Forelimb muscle (tissue), 1 donor: ENCODE data around the gene FAM110D. TPM values are rescaled to one million over a fixed set of nuclear protein-coding genes. Genes with fewer than 3 reads are reported as not detected.

Experiments
- DNase-seq: peaks from one replicate; pipeline ENCODE4 v3.0.0-alpha.2; 2013; ENCODE audit warnings: low read depth
- polyA plus RNA-seq: library from polyadenylated mRNA; unstranded; fragments of 120-200 nt; gene quantifications from one replicate; pipeline ENCODE4 v1.2.1, GENCODE V29; 2013; ENCODE audit not compliant: insufficient read length

Gene FAM110D
- polyA plus RNA-seq, 1 donor, result 0.76 TPM

DNA sequence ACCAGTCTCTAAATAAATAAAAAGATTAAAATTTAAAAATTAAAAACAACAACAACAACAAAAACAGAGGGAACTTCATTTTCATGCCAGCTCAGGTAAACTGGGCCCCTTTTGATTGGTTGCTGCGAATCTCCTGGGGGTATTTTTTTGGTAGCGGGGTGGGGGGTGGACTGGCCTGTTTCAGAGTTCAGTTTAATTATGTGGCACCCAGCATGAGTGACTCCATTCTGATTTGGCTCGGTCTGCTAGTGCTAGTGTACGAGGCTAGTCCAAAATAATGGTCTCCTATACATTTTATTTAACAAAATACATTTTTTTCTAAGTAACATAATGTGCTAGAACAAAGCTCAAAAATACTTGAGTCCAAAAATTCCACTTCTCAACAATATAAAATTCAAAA is 29.1 kb upstream of the FAM110D start:
- no peak for DNase-seq

DNA sequence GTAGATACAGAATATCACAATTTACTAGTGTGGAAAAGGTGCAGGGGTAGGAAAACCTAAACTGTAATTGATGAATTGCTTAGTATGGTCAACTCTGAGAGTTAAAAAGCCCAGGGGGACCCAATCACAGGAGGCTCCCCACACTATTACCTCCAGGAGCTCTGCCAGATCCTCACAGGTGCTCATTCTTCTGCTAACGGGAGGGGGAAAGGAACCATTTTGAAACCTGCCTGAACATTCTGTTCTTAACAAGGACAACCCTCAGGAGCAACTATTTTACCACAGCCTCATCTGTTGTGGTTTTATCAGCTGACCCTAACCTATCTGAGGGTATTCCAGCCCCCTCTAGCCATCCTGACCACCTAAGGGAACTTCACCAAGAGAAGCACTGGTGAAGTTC is 28.2 kb upstream of the FAM110D start:
- no peak for DNase-seq

DNA sequence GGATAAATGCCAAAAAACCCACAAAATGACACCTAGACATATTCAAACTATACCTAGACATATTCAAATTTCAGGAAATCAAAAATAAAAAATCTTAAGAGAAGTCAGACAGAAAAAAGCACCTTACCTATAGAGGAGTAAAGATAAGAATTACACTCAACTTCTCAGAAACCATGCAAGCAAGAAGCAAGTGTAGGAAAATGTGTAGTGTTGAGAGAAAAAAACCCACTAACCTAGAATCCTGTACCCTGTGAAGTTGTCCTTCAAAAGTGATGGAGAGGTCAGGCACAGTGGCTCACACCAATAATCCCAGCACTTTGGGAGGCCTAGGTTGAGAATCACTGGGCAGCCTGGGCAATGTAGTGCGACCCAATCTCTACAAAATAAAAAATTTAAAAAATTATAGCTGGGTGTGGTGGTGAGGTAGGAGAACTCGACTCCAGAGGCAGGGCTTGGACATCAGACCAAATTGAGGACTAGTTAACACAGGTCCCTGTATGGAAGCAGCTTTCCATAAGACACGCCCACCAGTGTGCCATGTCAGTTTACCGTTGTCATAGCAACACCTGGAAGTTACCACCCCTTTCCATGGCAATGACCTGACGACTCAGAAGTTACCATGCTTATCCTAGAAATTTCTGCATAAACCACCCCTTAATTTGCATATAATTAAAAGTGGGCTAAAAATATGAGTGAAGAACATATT is 26.6 kb upstream of the FAM110D start:
- no peak for DNase-seq

DNA sequence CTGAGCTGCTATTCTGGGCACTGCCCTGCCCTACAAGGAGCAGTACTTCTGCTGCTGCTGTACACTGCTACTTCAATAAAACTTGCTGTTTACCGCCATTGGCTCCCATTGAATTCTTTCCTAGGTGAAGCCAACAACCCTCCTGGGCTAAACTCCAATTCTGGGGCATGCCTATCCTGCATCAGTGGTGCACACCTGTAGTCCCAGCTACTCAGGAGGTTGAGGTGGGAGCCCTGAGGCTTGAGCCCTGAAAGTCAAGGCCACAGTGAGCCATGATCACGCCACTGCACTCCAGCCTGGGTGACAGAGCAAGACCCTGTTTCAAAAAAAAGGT is 26.1 kb upstream of the FAM110D start:
- DNase-seq, result no peak

DNA sequence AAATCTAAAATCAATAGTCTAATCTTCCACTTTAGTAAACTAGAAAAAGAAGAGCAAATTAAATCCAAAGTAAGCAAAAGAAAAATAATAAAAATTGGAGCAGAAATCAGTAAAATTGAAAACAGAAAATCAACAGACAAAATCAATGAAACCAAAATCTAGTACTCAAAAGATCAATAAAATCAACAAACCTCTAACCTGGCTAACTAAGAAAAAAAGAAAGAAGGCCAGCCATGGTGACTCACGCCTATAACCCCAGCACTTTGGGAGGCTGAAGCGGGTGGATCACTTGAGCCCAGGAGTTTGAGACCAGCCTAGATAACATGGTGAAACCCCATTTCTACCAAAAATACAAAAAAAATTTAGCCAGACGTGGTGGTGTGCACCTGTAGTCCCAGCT is 24.4 kb upstream of the FAM110D start:
- no peak for DNase-seq

DNA sequence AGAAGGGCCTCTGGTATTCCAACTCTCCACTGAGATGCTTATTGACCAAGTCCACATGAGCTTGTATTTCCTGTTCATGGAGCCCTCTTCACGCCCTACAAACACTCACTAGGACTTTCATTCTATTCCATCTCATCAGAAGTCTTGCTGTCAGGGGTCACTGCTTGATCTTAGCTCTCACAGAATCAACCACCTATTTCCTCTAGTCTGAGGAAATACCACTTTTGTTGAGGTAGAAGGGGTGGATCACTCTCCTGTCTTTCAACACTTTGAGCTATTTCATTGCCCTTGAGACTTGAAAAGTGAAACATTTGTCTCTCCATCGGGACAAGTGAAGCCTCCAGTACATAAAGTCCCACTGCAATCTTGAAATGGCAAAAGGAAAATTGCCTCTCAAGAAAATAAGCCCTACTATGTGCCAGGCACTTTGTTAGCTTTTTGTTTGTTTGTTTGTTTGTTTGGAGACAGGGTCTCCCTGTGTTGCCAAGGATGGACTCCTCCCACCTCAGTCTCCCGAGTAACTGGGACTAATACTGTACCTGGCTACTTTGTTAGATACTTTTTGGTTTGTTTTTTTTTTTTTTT is 19.8 kb upstream of the FAM110D start:
- DNase-seq, result no peak

DNA sequence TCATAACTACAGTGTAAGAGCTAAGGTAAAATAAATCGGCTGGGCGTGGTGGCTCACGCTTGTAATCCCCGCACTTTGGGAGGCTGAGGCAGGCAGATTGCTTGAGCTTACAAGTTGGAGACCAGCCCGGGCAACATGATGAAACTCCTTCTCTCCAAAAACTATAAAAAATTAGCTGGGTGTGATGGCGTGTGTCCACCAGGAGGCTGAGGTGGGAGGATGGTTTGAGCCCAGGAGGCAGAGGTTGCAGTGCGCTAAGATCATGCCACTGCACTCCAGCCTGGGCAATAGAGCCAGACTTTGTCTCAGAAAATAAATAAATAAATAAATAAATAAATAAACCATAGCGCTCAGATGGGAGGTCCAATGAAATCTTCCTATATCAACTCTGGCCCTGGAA is 16.7 kb upstream of the FAM110D start:
- DNase-seq, result no peak

DNA sequence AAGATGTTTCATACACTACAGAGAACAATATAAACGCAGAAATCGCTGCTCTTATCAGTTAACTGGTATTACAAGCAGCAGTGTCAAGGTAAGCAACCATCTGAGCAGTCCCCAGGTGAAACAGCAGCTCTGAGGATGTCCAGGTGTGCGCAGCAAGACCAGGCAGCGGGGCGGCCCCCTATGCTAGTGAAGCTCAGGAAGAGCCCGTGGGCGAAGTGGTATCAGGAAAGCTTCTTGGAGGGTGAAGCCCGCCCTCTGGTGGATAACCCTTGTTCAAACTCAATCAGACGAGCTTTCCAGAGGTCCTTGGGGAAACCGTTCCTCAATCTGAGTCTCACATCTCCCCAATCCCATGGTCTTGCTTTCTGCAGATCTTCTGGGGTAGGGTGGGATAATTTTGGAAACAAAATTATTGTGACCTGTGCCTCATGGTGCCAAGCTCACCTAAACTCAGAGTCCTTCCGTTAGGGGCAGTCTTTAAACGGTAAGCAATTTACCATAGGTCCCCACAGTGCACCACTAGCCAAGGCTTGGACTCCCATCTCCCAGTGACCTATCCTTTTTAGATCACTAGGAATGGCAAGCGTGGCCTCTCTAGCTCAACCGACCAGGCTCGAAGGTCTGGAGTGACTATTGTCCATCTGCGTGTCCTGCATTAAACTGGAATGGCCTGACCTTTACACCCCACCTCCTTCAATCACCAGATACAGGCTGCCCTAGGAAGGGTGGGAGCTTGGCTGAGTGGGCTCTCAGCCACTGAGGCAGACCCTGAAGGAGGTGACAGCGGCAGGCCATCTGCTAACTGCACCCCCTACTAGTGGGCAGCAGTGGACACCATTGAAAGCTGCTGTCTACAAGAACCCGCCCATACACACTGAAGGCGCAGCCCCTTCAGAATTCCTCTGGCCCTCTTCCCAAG is 13.6 kb upstream of the FAM110D start:
- DNase-seq, result peak; percentile 57

DNA sequence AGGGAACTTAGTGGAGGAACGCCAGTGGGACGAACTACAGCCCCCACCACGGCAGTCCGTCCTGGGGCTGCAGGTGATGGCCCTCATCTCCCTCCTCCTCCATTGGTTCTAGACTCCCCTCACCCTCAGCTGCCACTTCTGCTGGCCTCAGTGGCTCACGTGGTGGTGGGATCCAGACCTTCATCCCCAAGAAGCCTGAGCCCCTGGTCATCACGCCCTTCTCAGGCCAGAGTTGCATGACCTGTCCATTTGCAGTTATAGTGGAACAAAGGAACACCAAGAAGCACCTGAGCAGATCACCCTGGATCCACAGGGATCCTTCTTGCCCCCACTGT is 13.0 kb upstream of the FAM110D start:
- DNase-seq, result no peak

DNA sequence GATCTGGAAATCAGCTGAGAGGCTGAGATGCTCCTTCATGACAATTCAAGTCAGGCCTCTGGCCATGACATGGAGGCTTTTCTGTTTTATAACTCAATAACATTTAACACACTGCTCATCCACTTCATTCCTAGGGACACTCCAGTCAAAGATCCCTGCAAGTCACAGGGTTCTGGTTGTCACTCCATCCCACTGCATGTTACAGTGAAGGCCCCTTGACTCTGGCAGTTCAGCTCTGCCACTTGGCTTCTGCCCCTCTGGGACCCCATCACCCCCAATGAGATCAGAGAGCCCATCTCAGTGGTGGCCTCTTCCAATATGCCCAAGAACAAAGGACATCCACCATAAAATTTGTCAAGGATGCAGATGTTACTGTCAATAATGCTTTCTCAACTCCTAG is 10.0 kb upstream of the FAM110D start:
- no peak for DNase-seq

DNA sequence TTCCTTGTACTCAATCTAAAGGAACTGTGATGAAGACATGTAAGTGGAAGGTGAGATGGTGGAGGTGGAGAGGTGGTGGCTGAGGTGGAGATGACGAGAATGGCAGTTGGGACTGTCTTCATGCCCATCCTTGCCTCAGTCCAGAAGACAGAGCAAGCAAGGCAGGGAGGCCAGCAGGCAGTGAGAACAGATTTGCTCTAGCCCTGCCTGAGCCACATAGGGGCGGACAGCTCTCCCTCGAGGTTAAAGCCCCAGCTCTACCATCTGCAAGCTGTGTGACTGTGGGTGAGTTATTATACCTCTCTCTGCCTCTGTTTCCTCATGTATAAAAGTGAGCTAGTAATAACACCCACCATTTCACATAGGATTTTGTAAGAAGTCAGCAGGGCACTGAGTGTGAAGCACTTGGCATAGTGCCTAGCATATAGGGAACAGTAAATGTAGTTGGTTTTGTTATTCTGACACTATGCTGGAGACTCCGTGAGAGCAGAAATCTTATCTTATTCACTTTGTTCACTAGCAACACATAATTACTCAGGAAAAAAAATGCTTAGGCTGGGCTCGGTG is 4.8 kb upstream of the FAM110D start:
- no peak for DNase-seq

DNA sequence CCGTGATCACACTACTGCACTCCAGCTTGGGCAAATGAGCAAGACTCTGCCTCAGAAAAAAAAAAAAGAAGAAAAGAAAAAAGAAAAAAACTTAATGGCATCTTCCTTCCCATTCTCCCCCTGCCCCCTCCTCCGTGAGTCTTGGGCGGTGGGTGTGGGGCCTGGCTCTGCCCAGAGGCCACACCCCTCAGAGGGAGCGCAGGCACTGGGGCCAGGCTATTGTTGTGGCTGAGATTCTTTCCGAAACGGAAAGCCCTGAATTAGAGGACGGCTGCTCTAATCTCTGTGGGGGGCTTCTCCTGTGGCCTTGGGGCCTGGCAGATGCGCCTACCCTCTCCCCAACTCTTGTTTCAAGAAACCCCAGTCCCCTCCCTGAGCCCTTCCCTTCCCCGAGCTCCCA is 4.1 kb upstream of the FAM110D start:
- no peak for DNase-seq

DNA sequence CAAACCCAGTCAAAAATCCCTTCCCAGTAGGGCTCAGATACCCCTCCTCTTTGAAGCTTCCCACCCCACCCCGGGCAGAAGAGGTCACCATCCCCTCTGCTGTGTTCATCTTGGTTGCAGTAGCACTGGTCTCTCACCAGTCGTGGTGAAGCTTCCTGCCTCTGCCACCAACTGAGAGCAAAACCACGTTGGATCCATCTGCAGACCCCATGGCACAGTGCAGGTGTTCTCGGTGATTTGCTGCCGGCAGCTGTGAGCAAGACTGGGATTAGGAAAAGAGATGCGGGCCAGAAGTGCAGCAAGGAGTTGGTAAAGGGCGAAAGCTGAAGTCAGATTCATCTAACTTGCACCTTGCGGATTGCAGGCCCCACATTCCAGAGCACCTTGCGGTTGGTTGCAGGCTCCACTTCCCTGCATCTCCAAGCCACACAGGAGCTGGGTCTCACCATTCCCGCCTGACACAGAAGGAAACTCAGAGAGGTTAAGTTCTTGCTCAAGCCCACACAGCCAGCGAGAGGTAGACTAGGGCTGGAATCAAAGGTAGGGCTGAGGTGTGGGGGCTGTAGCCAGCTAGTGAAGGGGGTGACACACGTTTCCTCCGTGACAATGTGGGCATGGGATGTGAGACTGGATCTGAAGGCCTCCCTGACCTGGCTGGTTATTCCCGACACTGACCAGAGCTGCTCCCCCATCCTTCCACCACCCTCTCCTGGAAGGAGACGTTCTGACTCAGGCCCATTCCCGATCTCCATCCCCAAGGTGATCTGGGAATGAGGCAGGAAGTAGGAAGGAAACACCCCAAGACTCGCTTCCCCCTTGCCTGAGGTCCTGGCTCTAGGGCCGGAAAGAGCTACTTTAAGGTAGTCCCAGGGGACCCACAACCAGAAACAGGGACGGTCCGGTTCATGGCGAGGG is 3.3 kb upstream of the FAM110D start:
- no peak for DNase-seq

DNA sequence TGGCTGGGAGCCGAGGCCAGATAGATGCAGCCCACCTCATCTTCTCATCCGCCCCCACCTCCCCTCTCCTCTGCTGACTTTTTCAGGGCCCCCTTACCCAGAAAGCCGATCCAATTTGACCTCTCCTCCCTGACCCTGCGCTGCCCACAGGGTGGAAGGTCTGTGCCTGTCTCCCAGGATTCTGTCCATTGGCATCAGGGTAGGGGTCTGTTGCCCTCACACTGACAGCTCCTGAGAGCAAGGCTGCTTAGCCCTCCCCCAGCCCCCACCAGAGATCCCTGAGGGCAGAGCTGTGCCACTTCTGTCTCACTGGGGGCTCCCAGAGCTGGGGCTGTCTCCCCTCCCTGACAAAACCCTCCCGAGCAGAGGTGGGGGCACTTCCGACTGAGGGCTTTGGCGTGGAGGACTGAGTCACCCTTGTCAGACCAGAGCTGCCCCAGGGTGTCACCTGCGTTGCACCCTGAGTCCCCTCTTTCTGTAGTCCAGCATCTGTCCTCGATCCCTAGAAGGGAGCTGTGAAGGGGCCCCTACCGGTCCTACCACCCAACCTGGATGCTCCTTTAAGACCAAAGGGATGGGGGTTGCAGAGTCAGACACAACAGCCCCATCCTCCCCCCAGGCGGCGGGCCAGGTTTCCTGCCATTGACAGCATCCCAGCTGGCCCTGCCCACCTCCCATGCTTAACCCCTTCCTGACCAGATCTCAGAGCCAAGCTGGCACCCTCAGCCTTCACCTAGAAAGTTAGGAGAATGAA is 2.4 kb upstream of the FAM110D start:
- no peak for DNase-seq

DNA sequence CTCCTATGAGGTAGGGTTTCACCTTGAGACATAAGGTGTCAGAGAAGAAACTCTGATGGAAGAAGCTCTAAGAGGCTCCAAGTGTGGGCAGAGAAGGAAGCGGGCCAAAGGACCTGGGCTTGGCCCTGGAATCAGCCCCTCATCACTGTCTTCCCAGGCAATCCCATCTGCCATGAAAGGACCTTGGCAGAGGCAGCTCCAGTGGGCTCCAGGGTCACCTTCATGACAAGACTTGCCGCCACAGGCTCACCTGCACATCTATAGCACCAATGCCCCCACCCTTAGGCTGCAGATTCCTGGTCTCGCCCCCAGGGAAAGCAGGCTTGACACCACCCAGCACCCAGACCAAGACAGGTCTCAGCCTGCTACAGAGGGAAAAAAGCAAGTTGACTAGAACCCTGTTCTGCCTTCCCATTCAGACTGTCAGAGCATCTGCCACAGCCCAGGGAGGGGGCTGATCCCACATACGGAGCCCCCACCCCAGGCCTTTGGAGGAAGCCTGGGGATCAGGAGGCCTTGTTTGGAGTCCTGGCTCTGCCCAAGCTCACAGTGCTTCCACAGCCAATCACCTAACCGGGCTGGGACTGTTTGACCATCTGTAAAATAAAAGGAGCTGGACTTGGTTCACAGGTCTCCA is 490 bp upstream of the FAM110D start:
- no peak for DNase-seq

DNA sequence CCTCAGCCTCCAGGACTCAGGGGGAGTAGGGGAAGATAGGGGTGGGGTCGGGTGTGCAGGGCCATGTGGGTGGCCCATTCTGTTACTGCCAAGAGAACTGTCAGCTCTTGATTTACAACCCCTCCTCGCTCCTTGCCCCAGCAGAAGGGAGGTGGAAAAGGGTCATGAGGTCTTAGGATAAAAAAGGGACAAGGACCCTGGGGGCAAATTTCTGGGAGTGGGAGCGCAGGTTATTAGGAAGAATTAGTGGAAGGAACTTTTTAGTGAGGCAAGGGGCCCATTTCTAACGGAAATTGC is 812 bp downstream of the FAM110D start:
- DNase-seq, result no peak

DNA sequence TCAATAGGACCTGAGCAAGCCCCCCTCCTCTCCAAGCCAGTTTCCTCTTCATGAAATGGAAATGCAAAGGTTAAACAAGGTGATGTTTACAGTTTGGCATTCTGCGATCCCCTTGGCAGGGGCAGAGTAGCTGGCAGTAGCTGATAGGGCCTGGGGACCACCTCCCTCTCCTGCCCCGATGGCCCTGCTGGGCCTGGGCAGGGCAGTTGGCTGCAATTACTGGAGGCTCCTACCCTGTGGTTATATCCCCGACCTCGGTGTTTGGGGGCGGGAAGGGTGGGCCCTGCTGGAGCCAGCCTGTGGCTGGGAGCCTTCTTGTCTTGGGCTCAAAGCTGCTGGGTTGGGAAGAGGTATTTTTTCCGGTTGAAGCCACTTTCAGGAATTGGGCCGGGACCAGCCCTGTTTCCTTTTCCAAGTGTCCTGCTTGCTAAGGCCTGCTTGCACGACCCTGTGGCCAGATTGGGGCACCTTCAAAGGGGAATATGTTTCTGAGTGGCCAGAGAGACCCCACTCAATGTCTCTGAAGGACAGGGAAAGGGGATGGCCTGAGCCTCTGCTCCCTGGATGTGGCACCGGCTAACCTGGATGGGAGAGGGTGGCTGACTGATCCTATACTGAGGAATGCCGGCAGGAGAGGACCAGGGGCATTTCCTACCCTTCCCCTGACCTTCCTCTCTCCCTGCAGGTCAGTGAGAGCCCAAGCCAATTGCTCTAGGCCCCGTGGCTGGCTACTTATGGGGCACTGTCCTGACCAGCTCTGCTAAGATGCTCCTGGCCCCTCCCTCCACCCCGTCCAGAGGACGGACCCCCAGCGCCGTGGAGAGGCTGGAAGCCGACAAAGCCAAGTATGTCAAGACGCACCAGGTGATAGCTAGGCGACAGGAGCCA is 1.9 kb downstream of the FAM110D start:
- no peak for DNase-seq

DNA sequence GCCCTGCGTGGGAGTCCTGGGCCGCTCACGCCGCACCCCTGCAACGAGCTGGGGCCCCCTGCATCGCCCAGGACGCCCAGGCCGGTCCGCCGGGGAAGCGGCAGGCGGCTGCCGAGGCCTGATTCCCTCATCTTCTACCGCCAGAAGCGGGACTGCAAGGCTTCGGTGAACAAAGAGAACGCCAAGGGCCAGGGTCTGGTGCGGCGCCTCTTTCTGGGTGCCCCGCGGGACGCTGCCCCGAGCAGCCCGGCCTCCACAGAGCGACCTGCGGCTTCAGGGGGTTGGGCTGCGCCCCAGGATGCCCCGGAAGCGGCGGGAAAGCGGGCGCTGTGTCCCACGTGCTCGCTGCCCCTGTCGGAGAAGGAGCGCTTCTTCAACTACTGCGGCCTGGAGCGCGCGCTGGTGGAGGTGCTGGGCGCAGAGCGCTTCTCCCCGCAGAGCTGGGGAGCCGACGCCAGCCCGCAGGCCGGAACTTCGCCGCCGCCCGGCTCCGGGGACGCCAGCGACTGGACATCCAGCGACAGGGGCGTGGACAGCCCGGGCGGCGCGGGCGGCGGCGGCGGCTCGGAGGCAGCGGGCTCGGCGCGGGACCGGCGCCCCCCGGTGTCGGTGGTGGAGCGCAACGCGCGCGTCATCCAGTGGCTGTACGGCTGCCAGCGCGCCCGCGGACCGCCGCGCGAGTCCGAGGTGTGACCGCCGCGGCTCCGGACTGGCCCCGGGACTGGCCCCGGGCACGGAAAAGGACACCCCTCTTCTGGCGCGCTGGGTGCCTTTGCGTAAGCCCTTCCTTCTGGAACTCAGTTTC is 2.7 kb downstream of the FAM110D start:
- no peak for DNase-seq

DNA sequence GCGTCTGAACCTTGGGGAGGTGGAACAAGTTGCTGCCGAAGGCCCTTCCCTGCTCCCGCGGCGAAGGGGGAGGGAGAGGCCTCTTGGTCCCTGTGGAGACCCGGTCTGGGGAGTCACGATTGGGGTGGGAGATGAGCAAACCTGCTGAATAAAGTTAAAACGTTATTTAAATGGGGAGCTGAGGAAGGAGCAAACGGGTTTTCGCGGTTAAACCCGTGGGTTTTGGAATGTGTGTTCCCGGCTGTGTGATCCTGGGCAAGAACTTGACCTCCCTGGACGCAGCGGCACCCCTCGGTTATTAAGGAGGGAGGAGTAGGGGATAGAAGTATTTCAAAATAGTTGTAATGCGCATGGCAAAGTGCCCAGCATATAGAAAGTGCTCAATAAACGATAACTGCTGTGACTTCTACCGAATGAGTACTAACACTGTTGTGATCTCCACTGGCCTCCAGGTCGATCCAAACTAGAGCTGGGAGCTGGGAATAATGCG is 3.4 kb downstream of the FAM110D start:
- no peak for DNase-seq
